HCT116 (cell line): ENCODE data around the gene CCDC187. TPM values are rescaled to one million over a fixed set of nuclear protein-coding genes. Genes with fewer than 3 reads are reported as not detected.

Experiments used
- ATAC-seq: fragments of 200-7000 bp; cut with Tn5 transposase; 2 replicates; pipeline ENCODE4 v1.9.1; 2020; ENCODE audit warnings: mild to moderate bottlenecking, moderate library complexity
- BruUV-seq: library from RNA; stranded (reverse); fragments of 400-500 nt; replicated peaks from 2 replicates; lab custom pipeline; 2021; lab: Mats Ljungman, UMichigan
- CTCF ChIA-PET: fragments of 300-600 bp; sonication (Branson Sonifier 250); formaldehyde crosslinking; loops from one replicate; lab custom pipeline; 2021; ENCODE audit warnings: antibody characterized with exemption; lab: Charles Lee
- POLR2A ChIA-PET: fragments of 300-600, 350-600 bp; sonication (Branson Sonifier 250); formaldehyde crosslinking; loops from one replicate; lab custom pipeline; 2021; ENCODE audit warnings: antibody characterized with exemption; lab: Charles Lee
- RAD21 ChIA-PET, 2 experiments: fragments of 300-600 bp; sonication (Branson Sonifier 250); formaldehyde crosslinking; loops; one replicate each; lab custom pipeline; 2023; ENCODE audit warnings: low total read pairs in 2 of 2; ENCODE audit not compliant: uncharacterized antibody in 2 of 2, unreplicated experiment in 2 of 2, low non-redundant PET in 1 of 2; lab: Charles Lee
- DNase-seq: peaks from one replicate; pipeline ENCODE4 v3.0.0-alpha.2; 2010; ENCODE audit warnings: low read depth, low spot score
- H2AFZ ChIP-seq: fragments of 200-600 bp; shearing (Covaris generic), sonication (generic); 2 replicates; pipeline ENCODE4 v1.6.1; 2017; ENCODE audit warnings: low read depth, mixed run types, mixed read lengths, antibody characterized with exemption, low read length; ENCODE audit not compliant: poor library complexity, severe bottlenecking
- H3K27ac ChIP-seq: 2 replicates; pipeline ENCODE4 v1.5.1; 2012; ENCODE audit warnings: low read depth, low read length
- H3K27me3 ChIP-seq: fragments of 200-600 bp; sonication (generic); 2 replicates; pipeline ENCODE4 v1.6.1; 2016; ENCODE audit warnings: mixed run types, low read length, mixed read lengths; ENCODE audit not compliant: insufficient read depth
- H3K36me3 ChIP-seq, 2 experiments: fragments of 200-500 bp in 1 of 2; fragments of 200-600 bp in 1 of 2; sonication (Bioruptor generic) in 1 of 2; sonication (generic) in 1 of 2; 2 replicates each; pipeline versions ENCODE4 v1.5.1 to v1.6.1; 2014 to 2016; ENCODE audit warnings: low read length in 2 of 2, inconsistent platforms in 1 of 2, mixed read lengths in 1 of 2, mixed run types in 1 of 2; ENCODE audit not compliant: insufficient read depth in 2 of 2, control insufficient read depth in 1 of 2
- H3K4me1 ChIP-seq, 2 experiments: fragments of 200-600 bp in 1 of 2; sonication (generic) in 1 of 2; 2 replicates each; pipeline versions ENCODE4 v1.5.1 to v1.6.1; 2012 to 2017; ENCODE audit warnings: low read length in 2 of 2, inconsistent platforms in 1 of 2, mild to moderate bottlenecking in 1 of 2, mixed read lengths in 1 of 2, mixed run types in 1 of 2, moderate library complexity in 1 of 2; ENCODE audit not compliant: insufficient read depth in 2 of 2, control insufficient read depth in 1 of 2
- H3K4me2 ChIP-seq: fragments of 200-600 bp; sonication (generic); 2 replicates; pipeline ENCODE4 v1.6.1; 2017; ENCODE audit warnings: mixed run types, low read length, mixed read lengths
- H3K4me3 ChIP-seq, 2 experiments: fragments of 200-600 bp in 1 of 2; sonication (generic) in 1 of 2; replicated peaks in 1 of 2; 2 replicates each; pipeline ENCODE4 v1.5.1; 2011 to 2016; ENCODE audit warnings: low read length in 2 of 2, control low read depth in 1 of 2, low read depth in 1 of 2, mild to moderate bottlenecking in 1 of 2, mixed read lengths in 1 of 2, mixed run types in 1 of 2
- H3K79me2 ChIP-seq: fragments of 200-600 bp; sonication (generic); 2 replicates; pipeline ENCODE4 v1.6.1; 2017; ENCODE audit warnings: mild to moderate bottlenecking, mixed run types, low read length, moderate library complexity, mixed read lengths; ENCODE audit not compliant: insufficient read depth
- H3K9ac ChIP-seq: fragments of 200-600 bp; sonication (generic); 2 replicates; pipeline ENCODE4 v1.6.1; 2016; ENCODE audit warnings: low read length, mixed read lengths
- H3K9me2 ChIP-seq: fragments of 200-600 bp; sonication (generic), shearing (Covaris generic); 2 replicates; pipeline ENCODE4 v1.6.1; 2017; ENCODE audit warnings: mixed run types, mild to moderate bottlenecking, moderate library complexity; ENCODE audit not compliant: insufficient read depth
- H3K9me3 ChIP-seq, 2 experiments: fragments of 200-500 bp in 1 of 2; fragments of 200-600 bp in 1 of 2; sonication (Bioruptor generic) in 1 of 2; sonication (generic) in 1 of 2; 2 replicates each; pipeline ENCODE4 v1.6.1; 2014 to 2017; ENCODE audit warnings: low read length in 2 of 2, mixed read lengths in 2 of 2, inconsistent platforms in 1 of 2, low read depth in 1 of 2, mild to moderate bottlenecking in 1 of 2, mixed run types in 1 of 2, moderate library complexity in 1 of 2; ENCODE audit not compliant: control insufficient read depth in 1 of 2, insufficient read depth in 1 of 2
- H4K20me1 ChIP-seq: fragments of 200-600 bp; sonication (generic), shearing (Covaris generic); 2 replicates; pipeline ENCODE4 v1.6.1; 2017; ENCODE audit warnings: mixed run types, mild to moderate bottlenecking, moderate library complexity; ENCODE audit not compliant: insufficient read depth
- CEBPB ChIP-seq: IDR thresholded peaks from 2 replicates; pipeline ENCODE4 v1.6.1; 2012; ENCODE audit warnings: low read depth
- EZH2 ChIP-seq: fragments of 200-600 bp; sonication (generic); IDR thresholded peaks from 2 replicates; pipeline ENCODE4 v1.6.1; 2017; ENCODE audit warnings: antibody characterized with exemption, mixed run types
- EZH2phosphoT487 ChIP-seq: fragments of 200-600 bp; IDR thresholded peaks from 2 replicates; pipeline ENCODE4 v1.6.1; 2018; ENCODE audit warnings: antibody characterized with exemption, borderline replicate concordance
- RAD21 ChIP-seq: IDR thresholded peaks from 2 replicates; pipeline ENCODE4 v1.6.1; 2012; ENCODE audit warnings: low read depth, mild to moderate bottlenecking
- SP1 ChIP-seq: IDR thresholded peaks from 2 replicates; pipeline ENCODE4 v1.6.1; 2012; ENCODE audit warnings: low read depth
- SRF ChIP-seq: IDR thresholded peaks from 2 replicates; pipeline ENCODE4 v1.6.1; 2012; ENCODE audit warnings: low read depth
- TCF7L2 ChIP-seq: IDR thresholded peaks from 2 replicates; pipeline ENCODE4 v1.7.0; 2011; ENCODE audit warnings: borderline replicate concordance, inconsistent platforms; ENCODE audit not compliant: insufficient read depth, insufficient read length; ENCODE audit errors: extremely low read depth
- YY1 ChIP-seq: IDR thresholded peaks from 2 replicates; pipeline ENCODE4 v1.6.1; 2011; ENCODE audit warnings: low read length, low read depth, moderate library complexity, mild to moderate bottlenecking; ENCODE audit not compliant: insufficient replicate concordance; ENCODE audit errors: extremely low read depth
- intact Hi-C: fragments of 100-400 bp; cut with micrococcal nuclease; formaldehyde crosslinking; loops from 2 replicates; pipeline ENCODE4 v1.10.0; 2022
- total RNA-seq: library from RNA; stranded (reverse); gene quantifications from one replicate; pipeline ENCODE4 v1.2.1, GENCODE V29; 2021; ENCODE audit not compliant: unreplicated experiment
- TF ChIP-seq, protein P1 (sequence below): IDR thresholded peaks from 2 replicates; pipeline ENCODE4 v1.6.1; 2012
- TF ChIP-seq, protein P2 (sequence below), 3 experiments: fragments of 200-600 bp in 1 of 3; sonication (generic) in 1 of 3; IDR thresholded peaks in 2 of 3; conservative IDR thresholded peaks in 1 of 3; 2 replicates each; pipeline ENCODE4 v1.5.1; 2012 to 2017; ENCODE audit warnings: low read depth in 2 of 3, low read length in 2 of 3, antibody characterized with exemption in 1 of 3, borderline replicate concordance in 1 of 3, control low read depth in 1 of 3, mild to moderate bottlenecking in 1 of 3, mixed read lengths in 1 of 3, mixed run types in 1 of 3, moderate library complexity in 1 of 3; ENCODE audit not compliant: insufficient read depth in 1 of 3

Gene CCDC187
- total RNA-seq, 1 experiment from 2014 or later = 4.6 TPM

DNA sequence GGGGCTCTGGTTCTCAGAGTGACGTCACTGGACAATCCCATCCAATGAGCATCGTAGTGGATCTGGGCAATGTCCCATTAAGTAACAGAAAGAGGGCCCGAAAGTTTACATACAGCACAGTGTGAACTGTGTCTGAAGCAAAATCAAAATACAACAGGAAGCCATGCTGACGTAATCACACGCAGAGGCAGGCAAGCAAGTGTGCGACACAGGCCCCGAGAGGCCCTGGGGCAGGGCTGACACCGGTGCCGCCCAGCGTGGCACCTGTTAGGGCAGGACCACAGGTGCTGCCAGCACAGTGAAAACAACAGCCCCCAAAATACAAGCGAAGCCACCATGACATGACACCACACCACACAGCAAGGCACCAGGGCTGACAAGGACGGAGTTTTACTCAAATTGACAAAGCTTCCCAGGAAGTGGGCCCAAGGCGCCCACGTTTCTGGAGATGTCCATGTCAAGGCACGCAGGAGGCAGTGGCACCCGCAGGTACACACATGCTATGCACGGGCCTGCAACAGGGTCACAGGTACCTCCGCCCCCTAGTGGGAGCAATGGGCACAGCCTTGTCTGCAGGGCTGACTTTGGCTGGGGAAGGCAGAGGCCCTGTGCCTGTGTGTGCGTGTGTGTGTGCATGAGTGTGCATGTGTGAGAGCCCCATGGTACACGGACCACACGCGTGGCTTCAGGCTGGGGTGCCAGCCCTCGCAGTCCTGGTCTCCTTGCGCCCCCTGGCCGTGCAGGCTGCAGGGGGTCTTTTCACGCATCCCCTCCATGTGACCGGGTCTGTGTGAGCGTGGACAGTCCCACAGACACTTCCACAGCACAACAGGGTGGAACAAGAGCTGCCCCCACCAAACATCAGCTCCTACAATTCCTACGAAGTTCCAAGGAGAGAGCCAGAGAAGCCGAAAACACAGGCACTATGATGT is 77.9 kb downstream of the CCDC187 start:
- no peaks in the 10 kb centered on the region for H3K27me3 ChIP-seq
- peaks cover 100% of the 10 kb centered on the region for H3K79me2 ChIP-seq
- no peak overlapping the region for H3K9ac ChIP-seq
- DNase-seq (peak; percentile 46), ATAC-seq (peak; percentile 85)
- intact Hi-C loops = loop anchor here (2.0 to 10.0 kb wide), 3 partner anchors 55 to 261 kb away; partner anchors contain the start of gene UBAC1
- TF ChIP-seq EZH2phosphoT487 (no peak), TCF7L2 (no peak), CEBPB (no peak), SP1 (no peak), YY1 (no peak), EZH2 (no peak), SRF (no peak), RAD21 (peak; percentile 58)
- TF ChIP-seq, protein P1, sequence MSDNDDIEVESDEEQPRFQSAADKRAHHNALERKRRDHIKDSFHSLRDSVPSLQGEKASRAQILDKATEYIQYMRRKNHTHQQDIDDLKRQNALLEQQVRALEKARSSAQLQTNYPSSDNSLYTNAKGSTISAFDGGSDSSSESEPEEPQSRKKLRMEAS = no peak
- TF ChIP-seq, protein P2, sequence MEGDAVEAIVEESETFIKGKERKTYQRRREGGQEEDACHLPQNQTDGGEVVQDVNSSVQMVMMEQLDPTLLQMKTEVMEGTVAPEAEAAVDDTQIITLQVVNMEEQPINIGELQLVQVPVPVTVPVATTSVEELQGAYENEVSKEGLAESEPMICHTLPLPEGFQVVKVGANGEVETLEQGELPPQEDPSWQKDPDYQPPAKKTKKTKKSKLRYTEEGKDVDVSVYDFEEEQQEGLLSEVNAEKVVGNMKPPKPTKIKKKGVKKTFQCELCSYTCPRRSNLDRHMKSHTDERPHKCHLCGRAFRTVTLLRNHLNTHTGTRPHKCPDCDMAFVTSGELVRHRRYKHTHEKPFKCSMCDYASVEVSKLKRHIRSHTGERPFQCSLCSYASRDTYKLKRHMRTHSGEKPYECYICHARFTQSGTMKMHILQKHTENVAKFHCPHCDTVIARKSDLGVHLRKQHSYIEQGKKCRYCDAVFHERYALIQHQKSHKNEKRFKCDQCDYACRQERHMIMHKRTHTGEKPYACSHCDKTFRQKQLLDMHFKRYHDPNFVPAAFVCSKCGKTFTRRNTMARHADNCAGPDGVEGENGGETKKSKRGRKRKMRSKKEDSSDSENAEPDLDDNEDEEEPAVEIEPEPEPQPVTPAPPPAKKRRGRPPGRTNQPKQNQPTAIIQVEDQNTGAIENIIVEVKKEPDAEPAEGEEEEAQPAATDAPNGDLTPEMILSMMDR (IDR thresholded peaks at IDR 0.05 in 2 of 3, conservative IDR thresholded peaks at IDR 0.05 in 1 of 3; ENCODE audit: borderline replicate concordance in 1 of 3, insufficient read depth in 1 of 3, low read depth in 2 of 3, low read length in 2 of 3) = peak; percentile 69 to 96 (median 89); a peak in 5 of 6 replicates
- no peak overlapping the region for H3K4me2 ChIP-seq
- ChIA-PET RAD21 (no interaction called here), POLR2A (no interaction called here), CTCF (interaction anchor here (1.2 kb wide), 1 partner anchor 56 kb away, joined by 3 read pairs; no protein-coding TSS in a partner anchor)
- H3K36me3 ChIP-seq = peaks cover 3 to 51% of the 10 kb centered on the region in 2 experiments; a peak in 3 of 4 replicates
- peaks cover 5% of the 10 kb centered on the region; the same call in 1 of the 2 replicates for H4K20me1 ChIP-seq
- BruUV-seq = no TSS peak
- H3K4me1 ChIP-seq = peaks cover 19 to 54% of the 10 kb centered on the region in 2 experiments
- H2AFZ ChIP-seq = no peak overlapping the region
- H3K9me3 ChIP-seq = no peaks in the 10 kb centered on the region
- H3K9me2 ChIP-seq = no peaks in the 10 kb centered on the region
- H3K27ac ChIP-seq = no peak overlapping the region
- H3K4me3 ChIP-seq = no peak overlapping the region
